ENCODE results near the gene TPCN1. TPM values are rescaled to one million over a fixed set of nuclear protein-coding genes. Genes with fewer than 3 reads are reported as not detected.

TPCN1 gene
- total RNA-seq, 4 donors from 2014 or later, result 85.1 to 1,315 (median 121) TPM

DNA sequence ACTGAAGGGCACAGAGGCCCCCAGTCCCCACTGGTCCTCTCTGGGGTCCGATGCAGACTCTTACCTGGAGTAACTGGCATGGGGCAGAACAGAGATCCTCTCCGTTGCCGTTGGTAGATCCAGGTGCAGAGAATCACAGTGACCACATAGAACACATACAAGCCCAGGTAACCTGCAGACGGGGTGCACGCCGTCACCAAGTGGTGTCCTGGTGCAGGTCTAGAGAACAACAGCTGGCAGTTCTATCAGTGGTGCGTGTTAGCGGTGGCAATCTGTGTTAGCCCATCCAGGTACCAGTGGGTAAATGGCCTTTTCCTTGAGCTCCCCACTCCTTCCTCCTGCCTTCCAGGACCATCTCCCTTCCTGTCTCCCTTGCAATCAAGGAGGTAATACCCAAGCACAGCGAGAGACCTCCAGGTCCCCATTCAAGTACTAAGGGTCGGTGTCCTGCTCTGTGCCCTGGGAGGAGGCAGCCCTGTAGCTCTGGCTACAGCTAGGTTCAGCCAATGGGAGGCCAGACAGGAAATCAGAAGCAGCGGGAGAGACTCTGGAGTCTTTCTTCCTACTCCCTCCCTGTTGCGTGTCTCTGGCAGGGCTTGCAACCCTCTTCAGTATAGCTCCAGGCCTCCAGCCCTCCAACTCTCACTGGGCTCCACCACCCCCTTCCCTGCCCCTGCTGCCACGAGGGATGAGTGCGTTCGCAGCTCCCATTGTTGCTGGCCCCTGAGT, 97.8 kb downstream of the TPCN1 start:
- Histone ChIP-seq H3K27me3 (no peaks in the 10 kb centered on the region), H3K27ac (no peak overlapping the region), H3K9me3 (no peaks in the 10 kb centered on the region), H3K36me3 (peaks cover 0 to 35% (median 12%) of the 10 kb centered on the region in 4 donors), H3K4me1 (no peaks in the 10 kb centered on the region), H3K4me3 (no peak overlapping the region)
- intact Hi-C loops (cut with DNase I; ENCODE audit: low total_unique reads) (no loop called here), in situ Hi-C loops (cut with MboI; ENCODE audit: low pct_ligation_motif_present in 1 of 4, low pct_unique_long_range_greater_than_20kb in 1 of 4, low sequenced_read_pairs in 3 of 4) (loop anchor here in 1 of 4 donors (10.0 kb wide), 1 partner anchor 106 kb away; the partner anchor contains the start of gene SDSL)
- 90 to 96% methylated on average over 3 to 15 of the region's 15 CpGs for WGBS, 2 donors (ENCODE audit: low coverage in 1 of 2)
- no peak for DNase-seq
- TF ChIP-seq POLR2A (IDR thresholded peaks at IDR 0.05) (no peak), EP300 (IDR thresholded peaks at IDR 0.05; ENCODE audit: low read depth) (no peak), POLR2AphosphoS5 (IDR thresholded peaks at IDR 0.05) (no peak)
- TF ChIP-seq, protein P1, sequence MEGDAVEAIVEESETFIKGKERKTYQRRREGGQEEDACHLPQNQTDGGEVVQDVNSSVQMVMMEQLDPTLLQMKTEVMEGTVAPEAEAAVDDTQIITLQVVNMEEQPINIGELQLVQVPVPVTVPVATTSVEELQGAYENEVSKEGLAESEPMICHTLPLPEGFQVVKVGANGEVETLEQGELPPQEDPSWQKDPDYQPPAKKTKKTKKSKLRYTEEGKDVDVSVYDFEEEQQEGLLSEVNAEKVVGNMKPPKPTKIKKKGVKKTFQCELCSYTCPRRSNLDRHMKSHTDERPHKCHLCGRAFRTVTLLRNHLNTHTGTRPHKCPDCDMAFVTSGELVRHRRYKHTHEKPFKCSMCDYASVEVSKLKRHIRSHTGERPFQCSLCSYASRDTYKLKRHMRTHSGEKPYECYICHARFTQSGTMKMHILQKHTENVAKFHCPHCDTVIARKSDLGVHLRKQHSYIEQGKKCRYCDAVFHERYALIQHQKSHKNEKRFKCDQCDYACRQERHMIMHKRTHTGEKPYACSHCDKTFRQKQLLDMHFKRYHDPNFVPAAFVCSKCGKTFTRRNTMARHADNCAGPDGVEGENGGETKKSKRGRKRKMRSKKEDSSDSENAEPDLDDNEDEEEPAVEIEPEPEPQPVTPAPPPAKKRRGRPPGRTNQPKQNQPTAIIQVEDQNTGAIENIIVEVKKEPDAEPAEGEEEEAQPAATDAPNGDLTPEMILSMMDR (IDR thresholded peaks at IDR 0.05), result no peak

DNA sequence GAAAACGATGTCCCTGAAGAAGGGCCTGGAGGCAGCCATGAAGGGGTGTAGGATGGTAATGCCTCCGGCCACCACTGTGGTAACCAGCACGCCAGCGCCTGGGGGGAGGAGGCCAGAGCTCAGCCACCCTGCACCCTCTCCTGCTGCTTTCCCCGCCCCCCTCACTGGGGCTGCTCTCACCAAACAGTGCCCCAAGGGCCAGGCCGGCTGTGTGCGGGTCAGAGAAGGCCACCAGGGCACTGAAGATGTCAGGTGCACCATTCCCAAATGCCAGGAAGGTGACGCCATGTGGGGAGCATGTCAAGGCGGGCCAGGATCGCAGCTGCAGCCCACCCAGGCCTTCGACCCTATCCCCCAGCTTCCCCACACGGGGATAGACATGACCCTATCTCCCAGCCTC, 99.1 kb downstream of the TPCN1 start:
- in situ Hi-C loops (cut with MboI; ENCODE audit: low pct_ligation_motif_present in 1 of 4, low pct_unique_long_range_greater_than_20kb in 1 of 4, low sequenced_read_pairs in 3 of 4) (no loop called here), intact Hi-C loops (cut with DNase I; ENCODE audit: low total_unique reads) (no loop called here)
- Histone ChIP-seq H3K27me3 (no peaks in the 10 kb centered on the region), H3K4me1 (no peaks in the 10 kb centered on the region), H3K36me3 (peaks cover 0 to 27% (median 7%) of the 10 kb centered on the region in 4 donors), H3K9me3 (no peaks in the 10 kb centered on the region), H3K4me3 (no peak overlapping the region), H3K27ac (no peak overlapping the region)
- DNase-seq, result no peak
- TF ChIP-seq, protein P1 (IDR thresholded peaks at IDR 0.05), result no peak
- TF ChIP-seq POLR2AphosphoS5 (IDR thresholded peaks at IDR 0.05), result no peak
- TF ChIP-seq POLR2A (IDR thresholded peaks at IDR 0.05), result no peak
- TF ChIP-seq EP300 (IDR thresholded peaks at IDR 0.05; ENCODE audit: low read depth), result no peak
- 94% methylated on average over 11 of the region's 12 CpGs; no CpG with 5 or more reads in 1 of the 2 donors for WGBS, 2 donors (ENCODE audit: low coverage in 1 of 2)

DNA sequence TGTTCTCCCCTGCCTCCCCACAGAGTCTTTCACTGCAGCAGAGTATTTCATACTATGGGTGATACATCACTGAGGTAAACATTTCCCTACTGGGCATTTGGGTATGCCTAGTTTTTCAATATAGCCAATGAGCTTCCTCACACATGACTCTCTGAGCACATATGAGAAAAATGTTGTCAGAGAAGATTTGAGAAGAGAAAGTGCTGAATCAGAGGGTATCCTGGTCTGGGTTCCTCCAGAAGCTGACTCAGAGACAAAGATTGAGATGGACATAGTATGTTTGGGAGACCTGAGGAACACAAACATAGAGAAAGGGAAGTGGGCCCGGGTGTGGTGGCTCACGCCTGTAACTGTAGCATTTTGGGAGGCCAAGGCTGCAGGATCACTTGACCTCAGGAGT, 101.1 kb downstream of the TPCN1 start:
- TF ChIP-seq EP300 (IDR thresholded peaks at IDR 0.05; ENCODE audit: low read depth) (no peak), POLR2A (IDR thresholded peaks at IDR 0.05) (no peak), POLR2AphosphoS5 (IDR thresholded peaks at IDR 0.05) (no peak)
- TF ChIP-seq, protein P1 (IDR thresholded peaks at IDR 0.05), result no peak
- intact Hi-C loops (cut with DNase I; ENCODE audit: low total_unique reads), result no loop called here
- no peak overlapping the region for H3K27ac ChIP-seq
- no peaks in the 10 kb centered on the region for H3K27me3 ChIP-seq
- WGBS, 2 donors (ENCODE audit: low coverage in 1 of 2), result 91% methylated on average over 2 of the region's 2 CpGs; no CpG with 5 or more reads in 1 of the 2 donors
- no peaks in the 10 kb centered on the region for H3K4me1 ChIP-seq
- no peak overlapping the region for H3K4me3 ChIP-seq
- no peaks in the 10 kb centered on the region for H3K9me3 ChIP-seq
- DNase-seq, result no peak
- in situ Hi-C loops (cut with MboI; ENCODE audit: low pct_ligation_motif_present in 1 of 4, low pct_unique_long_range_greater_than_20kb in 1 of 4, low sequenced_read_pairs in 3 of 4), result no loop called here
- peaks cover 0 to 23% (median 4%) of the 10 kb centered on the region in 4 donors for H3K36me3 ChIP-seq

DNA sequence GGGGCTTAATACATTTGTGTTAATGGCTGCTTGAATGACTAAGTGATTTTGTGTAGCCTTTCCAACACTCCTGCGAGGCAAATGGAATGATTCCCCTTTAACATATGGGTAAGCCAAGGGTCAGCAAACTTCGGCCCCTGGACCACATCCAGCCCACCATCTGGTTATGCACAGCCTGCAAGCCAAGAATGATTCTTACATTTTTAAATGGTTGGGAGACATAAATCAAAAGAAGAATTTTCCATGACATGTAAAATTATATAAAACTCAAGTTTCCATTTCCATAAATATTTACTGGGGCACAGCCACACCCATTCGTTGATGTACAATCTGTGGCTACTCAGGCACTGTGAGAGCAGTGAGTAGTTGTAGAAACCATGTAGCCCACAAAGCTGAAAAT, 104.7 kb downstream of the TPCN1 start:
- Histone ChIP-seq H3K9me3 (no peaks in the 10 kb centered on the region), H3K36me3 (peaks cover 0 to 6% (median 0%) of the 10 kb centered on the region in 4 donors), H3K27me3 (no peaks in the 10 kb centered on the region), H3K4me3 (no peak overlapping the region), H3K4me1 (no peaks in the 10 kb centered on the region), H3K27ac (peak overlapping the region in 2 of 4 donors; percentile 12 to 42)
- DNase-seq, result no peak
- WGBS, 2 donors (ENCODE audit: low coverage in 1 of 2), result 44 to 64% methylated on average over 2 to 3 of the region's 3 CpGs
- in situ Hi-C loops (cut with MboI; ENCODE audit: low pct_ligation_motif_present in 1 of 4, low pct_unique_long_range_greater_than_20kb in 1 of 4, low sequenced_read_pairs in 3 of 4), result loop anchor here in 1 of 4 donors (25.0 kb wide), 1 partner anchor 139 kb away; the partner anchor contains the start of genes DDX54 and RITA1
- intact Hi-C loops (cut with DNase I; ENCODE audit: low total_unique reads), result no loop called here
- no peak for TF ChIP-seq EP300 (IDR thresholded peaks at IDR 0.05; ENCODE audit: low read depth)
- TF ChIP-seq POLR2A (IDR thresholded peaks at IDR 0.05), result no peak
- TF ChIP-seq POLR2AphosphoS5 (IDR thresholded peaks at IDR 0.05), result no peak
- TF ChIP-seq, protein P1 (IDR thresholded peaks at IDR 0.05), result no peak

All from transverse colon (tissue), 4 donors.